GM19463 (cell line): ENCODE results near the gene C11orf97.
"Not testable (repeated sequence)": the region's sequence is repeated elsewhere in the genome, so short reads cannot be mapped to it uniquely, and the experiment has no call there.

Source experiments
- ATAC-seq: cut with Tn5 transposase; IDR thresholded peaks from one replicate; pipeline ENCODE4 v1.9.1; 2021; ENCODE audit warnings: mild to moderate bottlenecking, moderate library complexity; ENCODE audit not compliant: unreplicated experiment

C11orf97 gene

GRCh38 chr11:94511932-94512781, at the start of gene C11orf97:
Gene C11orf97, plus strand, starts transcription at chr11:94512461. Its CDS starts 68 bp downstream, at chr11:94512529.
- ATAC-seq = peak; percentile 90

GRCh38 chr11:94469416-94469815, 42.8 kb upstream of the C11orf97 start:
- ATAC-seq = peak; percentile 81

- ATAC-seq = peak; percentile 80
These were observed 39.1 kb upstream of the C11orf97 start for GRCh38 chr11:94472916-94473799.

DNA sequence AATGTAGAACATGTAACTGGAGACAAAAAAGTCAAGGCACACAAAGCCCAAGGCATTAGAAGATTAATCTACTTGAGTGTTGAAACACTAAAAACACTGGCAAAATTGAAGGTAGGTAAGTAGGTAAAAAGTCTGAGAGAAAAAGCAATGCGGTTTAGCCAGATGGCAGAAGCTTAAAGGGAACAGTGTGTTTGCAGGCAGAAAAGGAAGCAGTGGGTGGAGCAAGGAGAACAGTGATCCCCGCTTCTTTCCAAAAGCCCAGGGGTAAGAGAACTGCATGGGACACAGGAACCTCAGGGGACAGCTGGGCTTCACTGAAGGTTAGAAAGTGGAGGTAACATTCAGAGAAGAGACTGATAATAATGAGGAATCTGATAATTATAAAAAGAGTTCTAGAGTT, 34.6 kb upstream of the C11orf97 start:
- no peak for ATAC-seq

- ATAC-seq = no peak
These were observed 30.9 kb upstream of the C11orf97 start for GRCh38 chr11:94481342-94481741.

- ATAC-seq = no peak
These were observed 26.2 kb upstream of the C11orf97 start for GRCh38 chr11:94486068-94486467.

DNA sequence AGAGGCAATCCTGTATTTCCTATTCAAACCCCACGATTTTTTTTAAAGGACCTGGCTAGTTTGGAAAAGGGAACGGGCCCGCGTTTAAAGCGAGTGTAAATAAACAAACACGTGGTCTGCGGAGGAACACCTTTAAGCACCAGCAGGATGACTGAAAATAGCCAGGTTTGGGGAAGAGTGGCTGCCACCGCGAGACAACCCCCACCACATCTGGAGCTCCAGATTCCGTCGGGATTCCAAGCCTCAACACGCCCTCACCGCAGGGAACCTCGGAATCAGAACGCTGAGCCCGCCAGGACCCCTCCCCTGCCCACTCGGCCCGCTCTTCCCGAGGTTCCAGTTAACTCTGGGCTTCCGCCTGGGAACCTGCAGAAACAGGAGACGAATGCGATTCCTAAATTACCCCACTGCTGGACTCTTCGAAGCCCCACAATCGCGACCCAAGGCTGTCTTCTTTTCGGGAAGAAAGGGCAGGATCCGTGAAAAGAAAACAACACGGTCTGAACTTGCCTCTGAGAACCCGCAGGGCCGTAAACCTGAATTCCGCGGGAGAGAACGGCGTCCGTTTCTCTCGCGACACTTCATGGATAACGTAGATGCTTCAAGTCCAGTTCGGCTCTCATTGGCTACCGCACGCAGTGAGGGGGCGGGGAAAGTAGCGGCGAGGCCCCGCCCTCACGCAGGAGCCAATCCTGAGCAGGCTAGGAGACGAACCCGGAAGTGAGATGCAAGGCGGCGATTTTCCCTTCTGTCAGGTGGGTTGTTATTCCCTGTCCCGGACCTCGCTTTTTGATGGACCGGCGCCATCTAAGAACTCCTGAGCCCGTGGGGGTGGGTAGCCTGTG, 18.8 kb upstream of the C11orf97 start, which contains the start of the genes ANKRD49 and MRE11:
Gene ANKRD49 (plus strand): TSS at position 704 of the 845 bp plus-strand sequence. CDS start 2,710 bp downstream, outside the sequence.
Gene MRE11 (minus strand): TSS at position 564 of the 845 bp plus-strand sequence. CDS start 1,043 bp downstream, outside the sequence.
- peak; percentile 99 for ATAC-seq

GRCh38 chr11:94494126-94494680, 18.1 kb upstream of the C11orf97 start:
- ATAC-seq = peak; percentile 50

DNA sequence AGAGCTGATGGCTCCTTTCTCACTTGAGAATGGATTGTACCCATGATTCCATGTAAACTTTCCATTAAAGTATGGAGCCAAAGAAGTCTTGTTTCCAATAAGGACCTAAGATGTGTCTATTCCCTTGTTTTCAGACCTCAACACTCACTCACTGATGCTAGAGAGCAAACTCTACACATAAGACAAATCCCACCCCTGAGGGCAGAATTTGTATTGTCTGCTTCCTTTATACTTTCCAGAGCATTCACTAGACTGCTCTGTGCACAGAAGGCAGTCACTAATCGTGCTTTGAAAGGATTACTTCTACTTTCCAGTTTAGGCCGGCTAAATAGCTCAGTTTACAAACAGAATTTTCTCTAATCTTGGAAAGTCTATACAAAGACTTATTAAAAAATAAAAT, 12.1 kb upstream of the C11orf97 start:
- no peak for ATAC-seq

DNA sequence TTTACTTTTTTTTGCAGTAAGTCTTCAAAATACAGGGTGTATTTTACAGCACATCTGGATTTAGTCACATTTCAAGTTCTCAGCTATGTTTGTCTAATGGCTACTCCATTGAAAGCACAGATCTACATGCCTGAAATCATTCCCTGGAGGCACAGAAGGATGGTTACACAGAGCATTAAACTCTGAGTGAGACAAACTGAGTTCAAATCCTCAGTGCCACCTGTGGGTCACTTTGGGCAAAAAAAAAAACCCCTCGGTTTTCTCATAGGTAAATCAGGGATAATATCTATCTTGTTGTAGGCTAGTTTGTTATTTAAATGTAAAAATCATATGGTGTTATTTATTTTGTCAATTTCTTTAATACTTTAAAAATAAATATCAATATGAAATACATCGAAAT, 10.7 kb upstream of the C11orf97 start:
- no peak for ATAC-seq

- ATAC-seq = no peak
These were observed 7.5 kb upstream of the C11orf97 start for GRCh38 chr11:94504689-94505293.

DNA sequence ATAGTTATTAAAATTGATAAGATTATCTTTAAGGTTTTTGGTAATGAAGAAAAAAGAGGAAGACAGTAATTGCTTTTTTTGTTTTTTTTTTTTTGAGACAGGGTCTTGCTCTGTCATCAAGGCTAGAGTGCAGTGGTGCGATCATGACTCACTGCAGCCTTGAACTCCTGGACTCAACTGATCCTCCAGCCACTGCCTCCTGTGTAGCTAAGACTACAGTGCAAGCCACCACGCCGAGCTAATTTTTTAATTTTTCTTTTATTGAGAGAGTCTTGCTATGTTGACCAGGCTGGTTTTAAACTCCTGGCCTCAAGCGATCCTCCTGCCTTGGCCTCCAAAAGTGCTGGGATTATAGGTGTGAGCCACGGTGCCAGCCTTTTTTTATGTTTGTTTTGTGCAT, 5.7 kb upstream of the C11orf97 start:
- not testable (repeated sequence) for ATAC-seq

- ATAC-seq = no peak
These were observed 4.8 kb upstream of the C11orf97 start for GRCh38 chr11:94507485-94507884.

DNA sequence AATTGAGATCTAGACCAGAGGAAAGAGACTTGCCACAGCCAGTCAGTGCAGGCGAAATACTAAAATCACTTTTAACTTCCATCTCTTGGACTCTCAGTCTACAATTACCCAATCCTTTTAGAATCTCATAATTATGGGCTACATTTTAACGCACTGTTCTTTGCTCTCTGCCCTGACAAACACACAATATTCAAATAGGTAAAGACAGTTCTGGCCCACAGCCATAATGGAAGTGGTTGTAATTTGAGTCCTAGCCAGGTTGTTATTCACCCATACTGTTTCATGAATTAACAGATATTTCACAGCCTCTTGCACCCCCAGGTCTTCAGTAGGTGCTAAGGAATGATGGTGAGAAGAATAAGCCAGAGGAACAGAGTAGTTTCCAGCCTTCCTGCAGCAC, 830 bp downstream of the C11orf97 start:
- ATAC-seq = no peak

DNA sequence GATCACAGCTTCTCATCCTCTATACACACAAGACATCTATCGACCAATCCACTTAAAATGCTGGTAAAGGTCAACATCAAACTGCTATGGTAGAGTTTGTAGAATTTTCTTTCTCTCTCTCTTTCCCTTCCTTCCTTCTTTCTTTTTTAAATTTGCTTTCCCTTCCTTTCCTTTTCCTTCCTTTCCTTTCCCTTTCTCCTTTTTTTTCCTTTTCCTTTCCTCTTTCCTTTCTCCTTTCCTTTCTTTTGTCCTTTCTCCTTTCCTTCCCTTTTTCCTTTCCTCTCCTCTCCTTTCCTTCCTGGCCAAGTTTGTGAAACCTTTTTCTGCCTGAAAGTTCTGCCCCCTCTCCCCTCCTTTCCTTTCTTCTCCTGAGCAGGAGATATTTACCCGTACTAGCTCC, 3.1 kb downstream of the C11orf97 start:
- ATAC-seq = no peak

GRCh38 chr11:94516725-94517124, 4.5 kb downstream of the C11orf97 start:
- ATAC-seq = no peak

- no peak for ATAC-seq
These were observed 6.0 kb downstream of the C11orf97 start for GRCh38 chr11:94518300-94518699.

DNA sequence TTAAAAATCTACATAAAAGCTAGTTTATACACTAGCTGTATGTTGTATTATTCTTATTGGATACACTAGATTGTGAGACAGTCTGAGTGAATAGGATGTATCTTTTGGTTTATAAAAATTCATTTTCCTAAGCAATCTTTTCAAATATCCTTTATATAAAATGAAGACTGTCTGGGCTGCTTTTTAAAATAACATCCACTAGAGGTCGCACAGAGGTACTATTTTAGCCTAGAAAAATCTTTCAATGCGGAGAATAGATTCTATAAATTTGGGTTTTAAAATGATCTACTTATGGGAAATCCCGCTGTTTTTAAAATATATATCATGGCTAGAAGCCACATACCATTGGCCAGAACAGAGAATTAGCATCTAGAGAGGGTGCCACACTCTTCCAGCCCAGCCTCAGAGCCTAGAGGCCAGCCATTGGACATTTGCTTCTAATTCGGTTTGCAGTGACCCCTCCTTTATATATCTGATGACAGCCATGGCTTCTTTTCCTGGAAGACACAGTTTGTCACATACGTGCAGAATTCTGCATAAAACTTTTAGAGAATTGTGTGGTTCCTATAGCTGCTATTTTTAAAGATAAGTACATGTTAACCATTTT, 7.3 kb downstream of the C11orf97 start:
- ATAC-seq = no peak

DNA sequence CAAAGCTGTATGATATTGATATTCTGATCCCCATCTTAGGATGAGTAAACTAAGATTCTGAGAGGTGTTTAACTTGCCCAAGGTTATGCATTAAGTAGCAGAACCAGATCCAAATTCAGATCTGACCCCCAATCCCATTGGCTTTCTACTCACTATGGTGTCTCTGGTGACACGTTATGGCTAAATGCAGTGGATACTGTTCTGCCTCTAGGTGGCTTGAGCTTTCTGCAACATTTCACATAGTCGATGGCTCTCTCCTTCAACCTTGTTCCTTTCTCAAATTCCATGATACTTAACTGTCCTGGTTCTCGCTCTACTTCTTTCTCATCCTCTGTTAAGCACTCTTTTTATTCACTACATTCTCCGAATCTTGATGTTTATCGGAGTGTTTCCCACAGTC, 9.4 kb downstream of the C11orf97 start:
- ATAC-seq = peak; percentile 78
